Measurements from ENCODE around the gene ATP2A3.

- TF ChIP-seq ZFP3 (CRISPR knock-in tag; IDR thresholded peaks at IDR 0.05): no peak
- no peak for TF ChIP-seq SNAI2 (CRISPR knock-in tag; IDR thresholded peaks at IDR 0.05)
- TF ChIP-seq ESRRG (CRISPR knock-in tag; IDR thresholded peaks at IDR 0.05): no peak
- no peak for TF ChIP-seq TOX (CRISPR knock-in tag; IDR thresholded peaks at IDR 0.05; ENCODE audit: borderline replicate concordance)
- TF ChIP-seq ISL1 (CRISPR knock-in tag; IDR thresholded peaks at IDR 0.05): no peak
- TF ChIP-seq CSRNP3 (CRISPR knock-in tag; IDR thresholded peaks at IDR 0.05): no peak
- no peak for TF ChIP-seq PATZ1 (CRISPR knock-in tag; IDR thresholded peaks at IDR 0.05; ENCODE audit: borderline replicate concordance)
- TF ChIP-seq ZNF565 (CRISPR knock-in tag; conservative IDR thresholded peaks at IDR 0.05; ENCODE audit: low read depth): no peak
- no peak for TF ChIP-seq RARB (CRISPR knock-in tag; IDR thresholded peaks at IDR 0.05)
- TF ChIP-seq PPARA (CRISPR knock-in tag; IDR thresholded peaks at IDR 0.05; ENCODE audit: borderline replicate concordance): no peak
- no peak for TF ChIP-seq ZNF8 (CRISPR knock-in tag; IDR thresholded peaks at IDR 0.05)
- TF ChIP-seq CREB5 (CRISPR knock-in tag; IDR thresholded peaks at IDR 0.05; ENCODE audit: low read depth): no peak
- no peak for TF ChIP-seq POU6F1 (CRISPR knock-in tag; IDR thresholded peaks at IDR 0.05; ENCODE audit: borderline replicate concordance, low read depth)
- TF ChIP-seq OSR1 (CRISPR knock-in tag; IDR thresholded peaks at IDR 0.05): no peak
These were observed 83.3 kb downstream of the ATP2A3 start for GRCh38 chr17:3880983-3881382.

Measured in SK-N-SH treated with all-trans-retinoic acid at 6 μM for 48 hours (cell line).